K562 (cell line): ENCODE measurements around the gene STXBP6. TPM values are rescaled to one million over a fixed set of nuclear protein-coding genes. Genes with fewer than 3 reads are reported as not detected.

Experiments
- ATAC-seq: fragments of 200-7000 bp; cut with Tn5 transposase; 3 replicates; pipeline ENCODE4 v1.9.1; 2020; ENCODE audit warnings: moderate library complexity
- BruUV-seq: library from RNA; stranded (reverse); fragments of 400-500 nt; replicated peaks from 2 replicates; lab custom pipeline; 2021; lab: Mats Ljungman, UMichigan
- CTCF ChIA-PET: fragments of 300-600 bp; formaldehyde crosslinking; extraction: SDS; loops from one replicate; lab custom pipeline; 2021; ENCODE audit warnings: low intra/inter-chr PET ratio; lab: Yijun Ruan, JAX
- POLR2A ChIA-PET: fragments of 300-600, 350-650 bp; sonication (Branson Sonifier 250); formaldehyde crosslinking; extraction: SDS; loops from one replicate; lab custom pipeline; 2021; ENCODE audit warnings: antibody characterized with exemption, inconsistent platforms; lab: Yijun Ruan, JAX
- DNase-seq, 4 experiments: peaks; one replicate each; pipeline versions ENCODE4 v3.0.0 to v3.0.0-alpha.2; 2011 to 2018; ENCODE audit warnings: low spot score in 3 of 4, mixed read lengths in 3 of 4; ENCODE audit errors: extremely low read depth in 1 of 4
- FAIRE-seq: peaks from 2 replicates; lab custom pipeline; 2011; peaks lifted over from hg19 to GRCh38; lab: Jason Lieb, UNC
- H2AFZ ChIP-seq: 2 replicates; pipeline ENCODE4 v1.6.0; 2011; ENCODE audit warnings: low read depth, low read length, control low read depth, inconsistent platforms
- H3K27ac ChIP-seq: fragments of 200-600 bp; 3 replicates; pipeline ENCODE4 v1.8.0; 2011; ENCODE audit warnings: low read depth, mild to moderate bottlenecking, control low read depth, inconsistent platforms, low read length, moderate library complexity, mixed read lengths; ENCODE audit errors: extremely low read depth
- H3K27me3 ChIP-seq, 2 experiments: fragments of 300-600 bp in 1 of 2; 2 replicates in 1 of 2; 3 replicates in 1 of 2; pipeline versions ENCODE4 v1.6.0 to v1.8.0; 2011; ENCODE audit warnings: inconsistent platforms in 2 of 2, low read length in 2 of 2, mild to moderate bottlenecking in 1 of 2, mixed read lengths in 1 of 2, moderate library complexity in 1 of 2; ENCODE audit not compliant: control insufficient read depth in 2 of 2, insufficient read depth in 2 of 2
- H3K36me3 ChIP-seq: fragments of 300-600 bp; 3 replicates; pipeline ENCODE4 v1.8.0; 2011; ENCODE audit warnings: mild to moderate bottlenecking, low read length, inconsistent platforms; ENCODE audit not compliant: control insufficient read depth, insufficient read depth
- H3K4me1 ChIP-seq, 2 experiments: fragments of 200-600 bp in 1 of 2; replicated peaks in 1 of 2; 2 replicates in 1 of 2; 3 replicates in 1 of 2; pipeline versions ENCODE4 v1.5.1 to v1.8.0; 2011; ENCODE audit warnings: inconsistent platforms in 2 of 2, low read length in 2 of 2, mild to moderate bottlenecking in 1 of 2, mixed read lengths in 1 of 2, moderate library complexity in 1 of 2; ENCODE audit not compliant: control insufficient read depth in 2 of 2, insufficient read depth in 2 of 2
- H3K4me2 ChIP-seq: 2 replicates; pipeline ENCODE4 v1.6.1; 2011; ENCODE audit warnings: low read length, control low read depth, inconsistent platforms, mixed read lengths; ENCODE audit not compliant: insufficient read depth
- H3K4me3 ChIP-seq: fragments of 200-600 bp; sonication (generic), shearing (Covaris generic); 2 replicates; pipeline ENCODE4 v1.5.1; 2016; ENCODE audit warnings: control low read depth, inconsistent platforms
- H3K79me2 ChIP-seq: fragments of 200-600 bp; 3 replicates; pipeline ENCODE4 v1.8.0; 2011; ENCODE audit warnings: low read length, inconsistent platforms; ENCODE audit not compliant: control insufficient read depth, insufficient read depth
- H3K9ac ChIP-seq, 2 experiments: 2 replicates each; pipeline versions ENCODE4 v1.6.0 to v1.6.1; 2011; ENCODE audit warnings: low read depth in 2 of 2, low read length in 2 of 2, control low read depth in 1 of 2, inconsistent platforms in 1 of 2, mild to moderate bottlenecking in 1 of 2, mixed read lengths in 1 of 2; ENCODE audit not compliant: insufficient read depth in 1 of 2
- H3K9me1 ChIP-seq: one replicate; pipeline ENCODE4 v1.6.0; 2011; ENCODE audit warnings: inconsistent platforms, mild to moderate bottlenecking, low read length, moderate library complexity; ENCODE audit not compliant: control insufficient read depth, insufficient read depth
- H3K9me3 ChIP-seq: replicated peaks from 2 replicates; pipeline ENCODE4 v1.5.1; 2011; ENCODE audit warnings: low read depth, low read length, inconsistent platforms; ENCODE audit not compliant: control insufficient read depth, insufficient read depth
- H4K20me1 ChIP-seq: replicated peaks from 2 replicates; pipeline ENCODE4 v1.6.1; 2011; ENCODE audit warnings: low read length, inconsistent platforms, mixed read lengths; ENCODE audit not compliant: control insufficient read depth, insufficient read depth
- ARID1B ChIP-seq: fragments of 450-650 bp; IDR thresholded peaks from 2 replicates; pipeline ENCODE4 v1.6.1; 2016; ENCODE audit warnings: antibody characterized with exemption, mild to moderate bottlenecking, inconsistent platforms
- CBFA2T2 ChIP-seq: fragments of 450-650 bp; conservative IDR thresholded peaks from 2 replicates; pipeline ENCODE4 v1.6.1; 2017; ENCODE audit warnings: mild to moderate bottlenecking
- CBFA2T3 ChIP-seq: fragments of 450-650 bp; IDR thresholded peaks from 2 replicates; pipeline ENCODE4 v1.6.1; 2017
- E2F3 ChIP-seq: fragments of 250-450 bp; sonication (Bioruptor Pico); IDR thresholded peaks from 2 replicates; pipeline ENCODE4 v1.4.0; 2020; ENCODE audit warnings: mild to moderate bottlenecking
- EP300 ChIP-seq: IDR thresholded peaks from 2 replicates; pipeline ENCODE4 v1.6.1; 2012; ENCODE audit warnings: low read length, improper control_type of control experiment
- HCFC1 ChIP-seq: IDR thresholded peaks from 2 replicates; pipeline ENCODE4 v1.6.1; 2012; ENCODE audit warnings: low read depth, low read length, improper control_type of control experiment
- KDM1A ChIP-seq, 2 experiments: fragments of 450-650 bp; IDR thresholded peaks; 2 replicates each; pipeline ENCODE4 v1.6.1; 2016; ENCODE audit warnings: mild to moderate bottlenecking in 2 of 2
- MEIS2 ChIP-seq: fragments of 450-650 bp; IDR thresholded peaks from 2 replicates; pipeline ENCODE4 v1.6.1; 2014; ENCODE audit warnings: mild to moderate bottlenecking; ENCODE audit not compliant: partially characterized antibody
- RCOR1 ChIP-seq, 2 experiments: IDR thresholded peaks; 2 replicates each; pipeline ENCODE4 v1.6.1; 2012; ENCODE audit warnings: low read depth in 2 of 2, low read length in 2 of 2, borderline replicate concordance in 1 of 2, improper control_type of control experiment in 1 of 2
- SOX6 ChIP-seq: fragments of 450-650 bp; IDR thresholded peaks from 2 replicates; pipeline ENCODE4 v1.6.1; 2014; ENCODE audit warnings: mild to moderate bottlenecking
- TAL1 ChIP-seq: fragments of 450-650 bp; IDR thresholded peaks from 2 replicates; pipeline ENCODE4 v1.6.1; 2016; ENCODE audit warnings: mild to moderate bottlenecking
- TEAD4 ChIP-seq, 2 experiments: sonication (generic) in 1 of 2; formaldehyde crosslinking in 1 of 2; IDR thresholded peaks; 2 replicates each; pipeline versions ENCODE4 v1.6.1 to v1.8.0; 2012 to 2022; ENCODE audit warnings: borderline replicate concordance in 1 of 2, inconsistent platforms in 1 of 2, low read length in 1 of 2, mild to moderate bottlenecking in 1 of 2, missing genetic modification reagents in 1 of 2
- ZBTB5 ChIP-seq: fragments of 450-650 bp; IDR thresholded peaks from 2 replicates; pipeline ENCODE4 v1.6.1; 2017; ENCODE audit warnings: antibody characterized with exemption
- WGBS: fragments of 100-300 bp; shearing (Covaris generic); methylation state at CpG from one replicate; pipeline ENCODE4 v1.1.6; 2016; ENCODE audit warnings: low coverage, mixed read lengths; ENCODE audit not compliant: insufficient coverage; ENCODE audit errors: missing lambda C conversion rate; 5-methylcytosine and 5-hydroxymethylcytosine counted together
- in situ Hi-C: fragments of 300-500 bp; cut with MboI; formaldehyde crosslinking; loops from 4 replicates; pipeline ENCODE4 v1.15.0; 2018; ENCODE audit warnings: inconsistent platforms, mixed read lengths
- intact Hi-C: fragments of 100-400 bp; cut with micrococcal nuclease; formaldehyde crosslinking; loops from 2 replicates; pipeline ENCODE4 v1.14.2; 2022
- polyA plus RNA-seq, 8 experiments: library from polyadenylated mRNA; depleted of rRNA in 4 of 8; stranded (reverse) in 5 of 8; unstranded in 3 of 8; fragments of >200 nt; fragmentation: Nextera tagmentation in 2 of 8; fragmentation: Illumina TruSeq in 1 of 8; extraction: Ambion mirVana in 2 of 8; extraction: Trizol in 1 of 8; gene quantifications; 2 replicates each; pipeline versions ENCODE4 v1.2.1 to v1.2.3, GENCODE V29; 2011 to 2014; ENCODE audit warnings: inconsistent platforms in 1 of 8, missing spikeins in 1 of 8
- total RNA-seq, 7 experiments: library from RNA; depleted of rRNA in 6 of 7; stranded (reverse); fragments of >200 nt in 6 of 7; fragmentation: Illumina TruSeq in 2 of 7; extraction: Trizol in 2 of 7; gene quantifications; 2 replicates each; pipeline versions ENCODE4 v1.2.1 to v1.2.3, GENCODE V29; 2011 to 2021; ENCODE audit warnings: low replicate concordance in 1 of 7
- TF ChIP-seq, protein P1 (sequence below): sonication (generic); IDR thresholded peaks from 2 replicates; pipeline ENCODE4 v1.6.1; 2016
- TF ChIP-seq, protein P2 (sequence below): sonication (generic); formaldehyde crosslinking; IDR thresholded peaks from 2 replicates; pipeline ENCODE4 v1.8.1; 2023; ENCODE audit warnings: mild to moderate bottlenecking, missing genetic modification reagents

STXBP6 gene
- total and polyA plus RNA-seq, 9 of the 15 experiments (the other 6 are each of a cell fraction or from before 2014, with no cell fraction given) = 0.27 to 0.89 (median 0.59) TPM

GRCh38 chr14:25046301-25046943 is 3.5 kb downstream of the STXBP6 start:
- ATAC-seq (no peak), DNase-seq (peak in 1 of 4 experiments; percentile 28), FAIRE-seq (no peak)
- TF ChIP-seq HCFC1 (no peak), CBFA2T2 (peak; percentile 42), KDM1A (IDR thresholded peaks at IDR 0.05) (0 out of 4 replicates have a peak, but pooled peaks of 1 of the 2 experiments have one; percentile 20), CBFA2T3 (peak; percentile 55), EP300 (peak; percentile 15; the same call in 1 of the 2 replicates), RCOR1 (IDR thresholded peaks at IDR 0.05; ENCODE audit: borderline replicate concordance in 1 of 2, low read depth in 2 of 2, low read length in 2 of 2) (0 out of 4 replicates have a peak, but pooled peaks of 1 of the 2 experiments have one; percentile 35), SOX6 (peak; percentile 23; the same call in 1 of the 2 replicates), ARID1B (0 out of 2 replicates have a peak, but pooled peaks have one; percentile 20), TEAD4 (IDR thresholded peaks at IDR 0.05; ENCODE audit: low read length) (0 out of 2 replicates have a peak, but pooled peaks have one; percentile 13), TEAD4 (CRISPR knock-in tag; IDR thresholded peaks at IDR 0.05; ENCODE audit: borderline replicate concordance) (no peak), E2F3 (CRISPR knock-in tag) (no peak), TAL1 (peak; percentile 52), ZBTB5 (no peak), MEIS2 (peak; percentile 14)
- TF ChIP-seq, protein P1, sequence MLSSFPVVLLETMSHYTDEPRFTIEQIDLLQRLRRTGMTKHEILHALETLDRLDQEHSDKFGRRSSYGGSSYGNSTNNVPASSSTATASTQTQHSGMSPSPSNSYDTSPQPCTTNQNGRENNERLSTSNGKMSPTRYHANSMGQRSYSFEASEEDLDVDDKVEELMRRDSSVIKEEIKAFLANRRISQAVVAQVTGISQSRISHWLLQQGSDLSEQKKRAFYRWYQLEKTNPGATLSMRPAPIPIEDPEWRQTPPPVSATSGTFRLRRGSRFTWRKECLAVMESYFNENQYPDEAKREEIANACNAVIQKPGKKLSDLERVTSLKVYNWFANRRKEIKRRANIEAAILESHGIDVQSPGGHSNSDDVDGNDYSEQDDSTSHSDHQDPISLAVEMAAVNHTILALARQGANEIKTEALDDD = peak; percentile 94
- TF ChIP-seq, protein P2, sequence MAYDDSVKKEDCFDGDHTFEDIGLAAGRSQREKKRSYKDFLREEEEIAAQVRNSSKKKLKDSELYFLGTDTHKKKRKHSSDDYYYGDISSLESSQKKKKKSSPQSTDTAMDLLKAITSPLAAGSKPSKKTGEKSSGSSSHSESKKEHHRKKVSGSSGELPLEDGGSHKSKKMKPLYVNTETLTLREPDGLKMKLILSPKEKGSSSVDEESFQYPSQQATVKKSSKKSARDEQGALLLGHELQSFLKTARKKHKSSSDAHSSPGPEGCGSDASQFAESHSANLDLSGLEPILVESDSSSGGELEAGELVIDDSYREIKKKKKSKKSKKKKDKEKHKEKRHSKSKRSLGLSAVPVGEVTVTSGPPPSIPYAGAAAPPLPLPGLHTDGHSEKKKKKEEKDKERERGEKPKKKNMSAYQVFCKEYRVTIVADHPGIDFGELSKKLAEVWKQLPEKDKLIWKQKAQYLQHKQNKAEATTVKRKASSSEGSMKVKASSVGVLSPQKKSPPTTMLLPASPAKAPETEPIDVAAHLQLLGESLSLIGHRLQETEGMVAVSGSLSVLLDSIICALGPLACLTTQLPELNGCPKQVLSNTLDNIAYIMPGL (CRISPR knock-in tag) = no peak
- intact Hi-C loops = loop anchor here (10.0 kb wide), 3 partner anchors 88 to 332 kb away; no protein-coding TSS in a partner anchor
- Histone ChIP-seq H4K20me1 (0 out of 2 replicates have a peak, but pooled peaks cover 3% of the 10 kb centered on the region), H3K9me3 (no peaks in the 10 kb centered on the region), H3K9ac (no peak overlapping the region; a peak in 1 of 4 replicates), H3K36me3 (no peaks in the 10 kb centered on the region), H2AFZ (no peak overlapping the region), H3K4me2 (no peak overlapping the region), H3K4me1 (peaks cover 14% of the 10 kb centered on the region in 2 experiments; a peak in 4 of 5 replicates), H3K4me3 (no peak overlapping the region), H3K27me3 (peaks cover 6 to 27% of the 10 kb centered on the region in 2 experiments), H3K9me1 (no peaks in the 10 kb centered on the region), H3K79me2 (no peaks in the 10 kb centered on the region), H3K27ac (no peak overlapping the region)
- POLR2A ChIA-PET = no interaction called here
- WGBS = 34% methylated on average over 2 of the region's 2 CpGs
- in situ Hi-C loops = loop anchor here (10.0 kb wide), 1 partner anchor 242 kb away; no protein-coding TSS in a partner anchor
- CTCF ChIA-PET = no interaction called here
- BruUV-seq = no TSS peak
